Activated T-cell treated with anti-CD3 and anti-CD28 coated beads for 1 hour (primary cell): ENCODE results near the gene FEZ2.

Experiments
- DNase-seq: peaks from one replicate; pipeline ENCODE4 v3.0.0-alpha.2; 2020; ENCODE audit warnings: low read depth

Gene FEZ2

DNA sequence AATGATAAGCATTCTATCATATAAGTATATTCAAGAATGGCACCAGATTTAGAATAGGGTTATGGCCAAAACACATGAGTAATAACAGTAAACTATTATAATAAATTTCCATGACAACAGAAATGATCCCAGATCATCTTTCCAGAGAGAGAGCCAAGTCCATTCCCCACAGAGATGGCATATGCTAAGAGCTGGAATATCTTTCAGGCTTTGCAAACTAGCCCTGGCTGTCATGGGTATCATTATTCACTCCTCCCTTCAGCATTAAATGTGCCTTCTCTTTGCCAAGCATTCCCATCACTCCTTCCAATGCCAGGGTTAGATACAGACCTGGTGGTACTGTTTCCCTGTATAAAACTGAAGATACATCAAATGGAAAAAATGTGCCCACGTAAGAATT, 10.9 kb downstream of the FEZ2 start:
- DNase-seq = no peak

DNA sequence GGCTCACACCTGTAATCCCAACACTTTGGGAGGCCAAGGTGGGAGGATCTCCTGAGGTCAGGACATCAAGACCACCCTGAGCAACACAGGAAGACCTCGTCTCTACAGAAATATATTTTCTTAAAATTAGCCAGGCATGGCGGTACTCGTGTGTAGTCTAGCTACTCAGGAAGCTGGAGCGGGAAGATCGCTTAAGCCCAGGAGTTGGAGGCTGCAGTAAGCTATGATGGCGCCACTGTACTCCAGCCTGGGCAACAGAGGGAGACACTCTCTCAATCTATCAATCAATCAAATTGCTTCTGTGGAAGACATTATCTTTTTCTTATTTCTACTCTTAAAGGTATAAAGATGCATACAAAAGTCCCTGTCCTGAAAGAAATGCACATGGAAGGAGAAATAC, 11.3 kb downstream of the FEZ2 start:
- DNase-seq = no peak

DNA sequence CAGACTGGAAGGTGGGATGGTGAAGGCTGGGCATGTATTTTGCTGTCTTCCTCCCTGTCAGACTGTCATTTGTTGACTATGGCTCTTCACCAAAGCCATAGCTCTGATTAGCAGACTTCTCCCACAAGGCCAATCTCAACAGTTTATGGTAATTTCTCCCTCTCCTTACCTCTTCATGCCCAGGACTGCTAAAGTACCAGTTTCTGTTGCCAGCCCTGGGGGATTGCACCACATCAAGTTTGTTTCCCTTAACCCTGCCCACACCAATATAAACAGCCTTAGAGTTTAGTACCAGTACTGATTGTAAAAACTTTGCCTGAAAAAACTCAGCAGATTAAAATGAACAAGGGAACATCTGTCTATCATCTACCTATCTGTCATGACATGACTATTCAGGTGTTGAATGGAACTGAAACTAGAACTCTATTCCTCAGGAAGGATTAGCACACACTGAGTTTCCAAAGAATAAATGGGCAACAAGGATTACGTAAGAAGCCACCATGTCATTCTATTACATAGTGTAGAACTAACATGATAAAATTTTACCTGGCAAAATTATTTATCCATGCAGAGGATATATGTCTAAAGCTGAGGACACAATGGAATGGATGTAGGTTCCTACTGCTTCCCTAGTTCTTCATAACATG, 13.7 kb downstream of the FEZ2 start:
- no peak for DNase-seq

DNA sequence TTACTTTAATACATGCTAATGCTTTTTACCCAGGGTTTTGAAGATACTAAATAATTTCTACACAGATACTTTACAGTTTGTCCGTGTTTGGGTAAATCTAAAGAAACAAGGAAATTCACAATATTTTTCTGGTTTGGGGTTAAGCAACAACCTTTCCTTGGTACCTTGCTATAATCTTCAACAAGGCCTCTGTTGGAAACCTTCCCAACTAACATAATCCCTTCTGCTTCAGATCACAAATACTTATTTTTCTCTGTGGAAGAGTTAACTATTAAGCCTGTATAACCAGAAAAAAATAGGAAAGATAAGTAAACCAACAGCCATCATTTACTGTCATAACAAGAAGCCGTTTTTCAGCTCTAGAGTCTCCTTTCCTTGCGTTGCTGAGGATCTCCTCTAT, 15.0 kb downstream of the FEZ2 start:
- DNase-seq = no peak

DNA sequence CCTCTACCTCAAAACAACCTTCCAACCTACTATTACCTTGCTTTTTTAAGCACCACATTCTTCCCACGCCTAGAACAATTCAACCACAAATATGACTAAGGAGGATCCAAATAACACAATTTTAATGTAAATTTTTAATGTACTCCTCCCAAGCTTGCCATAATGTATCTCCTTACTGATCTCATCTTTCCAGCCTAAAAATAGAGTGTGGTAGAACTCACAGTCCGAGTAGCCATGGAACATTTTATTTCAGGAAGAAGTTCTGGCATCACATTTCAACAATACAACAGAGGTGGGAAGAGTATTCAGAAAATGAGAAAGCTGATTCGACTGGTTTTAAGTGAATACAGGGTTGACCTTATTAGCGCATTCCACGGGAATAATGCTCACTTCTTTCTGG, 15.4 kb downstream of the FEZ2 start:
- DNase-seq = no peak

DNA sequence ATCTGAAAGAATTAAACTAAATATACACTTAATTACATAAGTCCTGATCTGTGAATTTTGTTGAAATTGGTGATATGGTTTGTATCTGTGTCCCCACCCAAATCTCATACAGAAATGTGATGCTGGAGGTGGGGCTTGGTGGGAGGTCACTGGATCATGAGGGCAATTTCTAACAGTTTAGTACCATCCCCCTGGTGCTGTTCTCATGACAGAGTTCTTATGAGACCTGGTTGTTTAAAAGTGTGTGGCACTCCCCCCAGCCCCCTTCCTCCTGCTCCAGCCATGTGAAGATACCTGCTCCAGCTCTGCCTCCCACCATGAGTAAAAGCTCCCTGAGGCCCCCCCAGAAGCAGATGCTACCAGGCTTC, 18.7 kb downstream of the FEZ2 start:
- DNase-seq = no peak

DNA sequence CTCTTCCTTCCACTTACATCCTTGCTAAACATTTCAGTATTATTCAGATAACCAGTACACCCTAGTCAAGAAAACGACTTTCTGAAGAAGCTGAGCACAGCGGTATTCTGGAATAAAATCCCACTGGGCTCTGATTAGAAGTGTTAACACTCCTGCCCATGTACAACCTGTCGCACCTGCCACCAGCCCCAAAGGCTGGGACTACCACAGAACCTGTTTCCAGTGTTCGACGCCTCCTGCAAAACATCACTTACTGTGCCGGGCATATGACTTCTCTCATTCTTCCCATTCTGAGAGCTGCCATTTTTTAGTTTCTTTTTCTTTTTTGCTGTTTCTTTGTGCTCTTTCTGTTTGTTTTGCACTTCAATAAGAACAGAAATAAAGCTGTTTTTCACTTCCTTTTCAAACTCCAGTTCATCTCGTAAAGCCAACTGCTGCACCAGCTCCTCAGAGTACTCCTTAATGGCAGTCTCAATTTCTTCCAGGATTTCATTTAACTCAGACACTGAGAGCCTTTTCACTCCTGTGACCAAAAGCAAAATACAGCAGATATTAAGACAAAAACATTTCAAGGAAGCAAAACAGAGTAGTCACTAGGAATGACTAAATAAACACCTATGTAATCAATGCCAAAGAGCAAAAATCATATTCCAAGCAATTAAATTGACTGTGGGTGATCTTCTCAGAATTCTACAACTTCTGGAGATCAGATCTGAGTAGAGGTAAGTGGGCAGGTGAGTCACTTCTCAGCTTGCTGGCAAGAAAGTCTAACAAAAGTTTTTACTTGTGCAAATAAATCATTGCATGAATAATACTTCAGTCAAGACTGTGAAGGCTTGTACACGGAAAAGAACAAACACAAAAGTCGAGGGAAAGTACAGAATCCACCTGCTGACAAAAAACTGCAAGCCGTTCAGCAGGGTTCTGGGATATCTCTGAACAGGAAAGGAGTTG, 19.3 kb downstream of the FEZ2 start:
- DNase-seq = no peak

DNA sequence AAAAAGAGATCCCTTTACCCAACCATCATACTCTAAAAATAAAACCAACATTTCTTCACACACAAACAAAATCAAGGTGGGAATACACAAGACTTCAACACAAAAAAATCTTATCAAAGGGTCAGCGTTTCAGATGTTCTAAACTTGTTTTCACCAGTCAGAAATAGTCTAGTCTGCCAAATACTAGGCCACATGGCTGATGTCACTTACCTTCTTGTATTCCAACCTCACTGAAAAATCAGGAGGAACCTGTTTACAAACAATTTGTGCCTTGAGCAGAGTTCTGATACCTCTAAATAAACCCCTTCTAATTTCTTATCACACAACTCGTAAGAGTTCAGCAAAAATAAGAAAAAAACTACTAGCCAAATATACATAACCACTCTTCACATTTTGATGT, 20.1 kb downstream of the FEZ2 start:
- DNase-seq = no peak

DNA sequence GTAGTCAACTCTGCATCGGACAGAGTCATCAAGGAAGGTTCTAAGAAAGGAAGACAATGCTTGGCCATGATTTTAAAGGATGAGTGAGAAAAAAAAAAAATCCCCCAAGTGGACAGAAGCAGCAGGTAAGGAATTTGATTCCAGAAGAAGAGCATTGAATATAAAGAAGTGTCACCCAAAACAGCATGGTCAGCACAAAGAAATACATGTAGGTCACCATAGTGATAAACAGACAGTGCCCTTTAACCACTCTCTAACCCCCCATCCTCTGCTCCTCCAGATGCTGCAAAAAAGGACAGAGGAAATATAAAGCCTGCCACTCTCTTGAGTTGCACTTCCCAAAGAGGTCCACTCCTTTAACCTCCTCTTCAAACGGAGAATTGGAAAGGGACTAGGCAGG, 23.4 kb downstream of the FEZ2 start:
- DNase-seq = no peak

DNA sequence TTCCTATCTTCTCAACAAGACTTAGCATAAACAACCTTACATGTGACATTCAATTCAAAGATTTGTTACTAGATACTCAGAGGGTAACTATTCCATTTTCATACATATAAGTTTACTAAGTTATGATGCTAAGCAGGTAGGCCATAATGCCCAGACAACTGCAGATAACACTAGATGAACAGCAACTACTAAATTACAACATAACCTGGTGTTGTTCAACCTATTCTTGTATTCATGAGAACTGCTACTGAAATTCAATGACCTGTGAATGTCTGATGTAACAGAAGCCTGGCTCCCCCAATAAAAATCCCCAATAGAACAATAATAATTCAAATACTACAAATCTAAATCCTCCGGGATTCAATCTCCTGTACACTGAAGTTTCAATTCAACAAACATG, 24.8 kb downstream of the FEZ2 start:
- no peak for DNase-seq

DNA sequence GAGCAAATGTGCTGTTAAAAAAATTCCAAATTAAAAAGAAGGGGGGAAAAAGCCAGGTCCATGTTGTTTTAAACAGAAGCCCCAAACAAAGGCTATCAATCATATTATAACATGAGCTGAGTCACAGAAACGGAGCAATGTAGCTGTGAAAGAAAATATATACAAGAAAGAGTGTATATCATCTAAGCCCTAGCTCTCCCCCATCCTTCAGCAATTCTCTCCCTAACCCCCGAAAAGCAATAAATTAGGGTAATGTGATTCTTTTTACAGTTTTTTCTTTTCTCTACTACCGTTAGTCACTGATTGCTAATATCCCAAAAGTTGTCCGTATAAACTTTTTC, 25.3 kb downstream of the FEZ2 start:
- DNase-seq = no peak

DNA sequence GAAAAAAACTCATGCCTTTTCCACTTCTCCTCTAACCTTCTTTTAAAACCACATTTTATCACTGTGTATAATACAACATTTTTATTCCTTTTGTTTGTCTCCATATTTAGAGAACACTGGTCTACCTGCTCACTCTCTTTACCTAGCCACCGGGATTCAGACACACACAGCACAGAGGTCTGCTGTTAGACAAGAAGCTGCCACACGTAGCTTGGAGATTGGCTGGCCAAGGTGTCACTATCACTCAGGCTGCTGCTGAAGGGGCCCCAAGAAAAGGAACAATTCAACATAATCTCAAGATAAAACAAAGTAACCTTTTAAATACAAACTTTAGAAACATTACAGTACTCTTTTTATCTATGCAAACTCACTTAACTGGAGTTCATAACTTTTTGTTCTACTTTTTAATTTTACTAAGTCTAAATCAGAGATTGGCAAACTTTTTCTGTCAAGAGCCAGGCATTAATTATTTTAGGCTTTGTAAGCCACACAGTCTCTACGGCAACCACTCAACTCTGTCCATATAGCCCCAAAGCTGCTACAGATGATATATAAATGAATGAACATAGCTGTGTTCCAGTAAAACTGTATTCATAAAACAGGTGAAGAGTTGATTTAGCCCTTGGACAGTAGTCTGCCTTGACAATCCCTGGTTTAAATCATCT, 25.8 kb downstream of the FEZ2 start:
- DNase-seq = no peak

DNA sequence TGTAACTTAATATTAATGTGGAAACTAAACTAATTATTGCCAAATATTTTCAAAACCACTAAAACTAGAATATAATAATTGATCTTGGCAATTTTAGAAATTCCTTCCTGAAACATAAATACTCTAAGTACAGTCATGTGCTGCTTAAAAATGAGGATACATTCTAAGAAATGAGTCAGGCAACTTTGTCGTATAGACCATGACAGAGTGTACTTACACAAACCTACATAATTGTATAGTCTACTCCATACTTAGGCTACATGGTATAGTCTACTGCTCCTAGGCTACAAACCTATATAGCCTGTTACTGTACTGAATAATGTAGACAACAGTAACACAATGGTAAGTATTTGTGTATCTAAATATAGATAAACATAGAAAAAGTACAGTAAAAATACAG, 27.6 kb downstream of the FEZ2 start:
- DNase-seq = no peak

DNA sequence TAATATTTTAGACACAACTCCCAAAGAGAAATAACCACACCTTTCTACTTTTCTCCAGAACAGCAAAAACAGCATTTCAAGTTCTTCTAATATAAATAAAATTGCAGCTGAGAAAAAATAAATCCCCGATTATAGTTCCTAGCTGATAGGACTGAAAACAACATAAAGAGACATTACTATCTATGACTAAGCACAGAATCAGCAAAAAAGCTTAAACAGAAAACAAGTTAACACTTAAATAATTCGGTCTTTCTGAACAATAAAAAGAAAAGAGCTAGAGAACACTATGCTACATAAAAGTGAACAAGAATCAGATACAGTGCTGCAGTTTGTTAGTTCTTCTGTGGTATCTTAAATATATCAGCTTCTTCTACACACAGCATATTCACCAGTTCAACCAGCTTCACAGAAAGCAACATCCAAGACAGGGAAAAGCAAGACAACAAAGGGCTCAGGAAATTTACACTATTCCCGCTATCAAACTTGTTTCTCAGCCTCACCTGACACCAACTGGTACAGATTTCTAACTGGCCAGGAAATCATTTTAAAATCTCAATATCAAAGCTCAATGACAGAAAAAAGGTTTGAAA, 28.6 kb downstream of the FEZ2 start:
- DNase-seq = no peak

DNA sequence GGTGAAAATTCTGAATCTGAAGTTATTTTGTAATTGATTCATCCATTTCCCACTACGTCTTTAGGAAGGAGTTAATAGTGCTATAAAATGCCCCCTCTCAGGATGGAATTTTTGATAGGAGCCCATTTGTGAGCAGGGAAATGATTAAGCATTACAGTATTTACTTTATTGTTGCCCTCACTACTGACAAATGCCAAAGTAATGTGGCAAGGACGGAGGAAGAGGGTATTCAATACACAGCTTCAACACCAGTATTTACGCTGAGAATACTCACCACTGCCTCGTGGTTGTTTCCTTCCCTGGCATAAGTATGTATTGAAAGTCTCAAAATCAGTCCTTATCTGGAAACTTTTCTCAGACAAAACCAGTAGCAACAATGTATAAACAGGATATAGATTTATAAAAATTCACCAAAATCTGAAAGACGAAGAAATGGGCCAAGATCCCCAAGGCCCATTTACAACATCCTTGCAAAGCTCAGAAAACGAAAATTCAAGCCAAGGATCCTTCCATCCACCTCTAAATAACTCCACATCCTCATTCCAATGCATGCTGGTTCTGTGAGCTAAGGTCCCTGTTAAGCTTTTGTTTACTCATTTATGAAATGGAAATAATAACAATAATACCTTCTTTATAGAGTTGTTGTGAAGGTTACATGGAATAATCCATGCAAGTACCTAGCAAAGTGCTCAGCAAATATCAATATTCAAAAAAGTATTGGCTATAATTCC, 29.3 kb downstream of the FEZ2 start:
- DNase-seq = no peak

DNA sequence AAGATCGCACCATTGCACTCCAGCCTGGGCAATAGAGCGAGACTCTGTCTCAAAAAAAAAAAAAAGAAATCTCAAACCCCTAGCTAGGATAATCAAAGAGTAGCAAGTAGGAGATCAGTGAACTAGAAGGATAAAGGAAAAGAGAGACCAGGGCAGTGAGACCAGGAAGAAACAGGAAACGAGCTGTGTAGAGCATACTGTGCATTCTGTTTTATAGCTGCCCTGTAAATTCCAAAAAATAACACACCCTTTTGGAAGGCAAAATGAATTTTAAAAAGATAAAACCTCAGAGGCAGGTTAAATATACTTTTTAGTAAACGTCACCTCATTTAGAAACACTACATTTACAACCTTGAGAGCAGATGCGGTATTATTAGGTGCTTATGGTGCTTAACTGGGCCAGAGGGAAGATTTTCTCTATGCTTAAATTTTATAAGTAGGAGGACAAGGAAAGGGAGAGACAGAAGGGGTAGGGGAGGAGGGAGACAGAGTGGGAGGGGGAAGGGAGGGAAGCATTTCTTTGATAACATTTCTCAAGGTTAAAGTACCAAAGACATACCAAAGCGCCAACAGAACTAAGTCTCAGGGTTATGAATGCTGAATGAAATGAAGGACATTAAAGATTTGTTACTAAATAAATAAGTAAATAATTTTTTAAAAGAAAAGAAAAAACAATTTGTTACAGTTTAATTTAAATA, 30.1 kb downstream of the FEZ2 start:
- DNase-seq = no peak

DNA sequence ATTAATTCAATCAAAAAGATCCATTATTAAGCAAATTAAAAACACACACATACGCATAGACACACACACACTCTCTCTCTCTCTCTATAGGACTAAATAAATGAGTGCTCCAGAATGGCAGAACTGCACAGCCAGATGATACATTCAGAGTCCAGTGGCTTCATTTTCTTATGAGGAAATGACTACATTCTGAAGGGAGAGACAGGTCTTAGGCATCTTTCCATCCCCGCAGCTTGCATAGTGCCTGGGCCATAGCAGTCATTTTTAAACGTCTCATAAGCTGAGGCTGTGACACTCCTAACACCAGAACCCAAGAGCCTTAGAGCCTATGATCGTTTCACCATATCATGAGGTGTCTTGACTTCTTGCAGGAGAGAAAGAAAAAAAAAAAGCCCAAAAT, 31.1 kb downstream of the FEZ2 start:
- DNase-seq = no peak

DNA sequence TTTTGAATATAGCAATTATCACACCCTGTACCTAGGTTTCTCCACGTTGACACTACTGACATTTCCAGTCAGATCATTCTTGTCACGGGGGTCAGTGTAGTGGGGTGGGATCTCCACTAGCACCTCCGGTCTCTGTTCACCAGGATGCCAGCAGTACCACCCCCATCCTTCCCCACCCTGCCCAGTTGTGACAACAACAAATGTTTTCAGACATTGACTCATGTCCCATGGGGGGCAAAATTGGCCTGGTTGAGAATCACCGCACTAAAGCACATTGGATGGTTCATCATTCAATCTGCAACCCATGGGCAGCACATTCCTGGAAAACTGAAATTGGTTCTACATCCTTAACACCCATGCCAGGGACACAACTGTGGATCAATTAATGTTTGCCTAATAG, 32.3 kb downstream of the FEZ2 start:
- DNase-seq = no peak

DNA sequence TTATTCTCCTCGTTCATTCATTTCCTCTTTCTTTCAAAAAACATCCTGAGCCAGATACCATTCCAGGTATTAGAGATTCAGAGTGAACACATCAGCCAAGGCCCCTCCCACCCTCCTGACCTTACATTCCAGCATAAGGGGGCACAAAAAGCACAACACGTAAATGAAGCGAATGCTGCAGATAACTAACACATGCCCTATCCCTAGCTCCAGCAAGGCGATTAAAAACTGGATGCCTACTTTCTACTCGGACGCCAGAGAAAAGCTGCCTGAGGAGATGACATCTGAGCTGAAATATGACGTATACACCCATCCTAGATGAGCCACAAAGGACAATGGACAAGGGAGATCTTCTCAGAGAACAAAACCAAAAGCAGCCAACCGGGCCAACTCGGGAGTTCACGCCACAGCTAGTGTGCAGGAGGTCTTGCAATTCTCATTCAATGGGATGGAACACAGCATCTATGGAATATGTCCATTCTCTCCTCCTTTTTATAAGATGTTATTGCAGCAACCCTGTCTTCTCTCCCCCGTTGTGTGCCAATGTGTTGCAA, 33.5 kb downstream of the FEZ2 start:
- DNase-seq = no peak

DNA sequence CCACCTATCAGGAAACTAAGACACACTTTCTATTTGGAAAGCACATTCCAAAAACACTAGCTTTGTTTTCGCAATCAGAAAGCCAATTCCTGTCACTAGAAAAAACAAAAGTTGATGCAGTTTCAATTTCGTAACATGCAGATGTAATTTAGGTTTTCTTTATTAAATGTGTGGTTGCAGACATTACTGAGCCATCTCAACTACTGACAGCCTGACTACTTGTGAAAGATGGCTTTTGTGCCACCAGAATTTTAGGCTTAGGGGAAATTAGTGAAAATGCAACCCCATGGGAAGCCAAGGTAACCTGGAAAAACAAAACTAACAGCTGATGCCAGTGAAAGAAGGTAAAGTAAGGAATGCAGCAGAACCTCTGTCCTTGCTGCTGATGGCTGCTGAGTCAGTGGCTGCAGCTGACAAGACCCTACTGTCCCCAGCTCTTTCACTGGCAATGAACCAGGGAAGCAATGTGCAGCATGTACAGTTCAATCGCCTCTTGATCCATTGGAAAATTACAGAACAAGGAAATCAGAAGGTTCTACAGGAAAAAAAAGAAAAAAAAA, 34.9 kb downstream of the FEZ2 start:
- no peak for DNase-seq

DNA sequence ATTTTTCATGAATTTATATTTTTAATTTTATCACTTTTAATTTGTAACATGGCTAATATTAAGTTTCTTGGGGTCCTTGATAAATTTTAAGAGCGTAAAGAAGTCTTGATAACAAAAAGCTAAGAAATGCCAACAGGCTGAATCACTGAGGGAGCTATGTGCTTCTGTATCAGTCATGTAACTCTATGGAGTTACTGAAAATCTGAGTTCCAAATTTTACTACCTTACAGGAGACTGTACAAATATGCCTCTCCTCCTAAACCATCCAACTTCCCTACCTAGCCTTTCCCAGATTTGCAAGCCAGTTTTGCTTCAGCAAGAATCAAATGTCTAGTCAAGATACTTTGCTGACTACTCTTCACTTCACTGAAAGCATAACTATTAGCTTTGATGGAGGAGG, 35.7 kb downstream of the FEZ2 start:
- DNase-seq = no peak
